Mucosa of rectum (tissue), 2 donors: ENCODE data around the gene SLC7A7.
"Not testable (repeated sequence)": the region's sequence is repeated elsewhere in the genome, so short reads cannot be mapped to it uniquely, and the experiment has no call there.

Source experiments
- H3K27ac ChIP-seq, 2 donors: one replicate each; pipeline ENCODE4 v1.7.0; 2013; ENCODE audit warnings: inconsistent platforms in 2 of 2, low read depth in 2 of 2, low read length in 2 of 2
- H3K27me3 ChIP-seq, 2 donors: one replicate each; pipeline ENCODE4 v1.7.0; 2013; ENCODE audit warnings: low read length in 2 of 2; ENCODE audit not compliant: control insufficient read depth in 2 of 2, insufficient read depth in 2 of 2
- H3K36me3 ChIP-seq, 2 donors: one replicate each; pipeline ENCODE4 v1.7.0; 2013; ENCODE audit warnings: low read length in 2 of 2; ENCODE audit not compliant: control insufficient read depth in 2 of 2, insufficient read depth in 2 of 2
- H3K4me1 ChIP-seq, 2 donors: one replicate each; pipeline ENCODE4 v1.7.0; 2013; ENCODE audit warnings: low read length in 2 of 2, mild to moderate bottlenecking in 1 of 2; ENCODE audit not compliant: control insufficient read depth in 2 of 2, insufficient read depth in 2 of 2
- H3K4me3 ChIP-seq, 2 donors: one replicate each; pipeline ENCODE4 v1.7.0; 2013; ENCODE audit warnings: low read length in 2 of 2
- H3K9ac ChIP-seq, 2 donors: one replicate each; pipeline ENCODE4 v1.7.0; 2013; ENCODE audit warnings: low read length in 2 of 2, low read depth in 1 of 2, mild to moderate bottlenecking in 1 of 2
- H3K9me3 ChIP-seq, 2 donors: one replicate each; pipeline ENCODE4 v1.7.0; 2013; ENCODE audit warnings: low read length in 2 of 2; ENCODE audit not compliant: control insufficient read depth in 2 of 2
- donor health status: healthy.
- donor health status: Normal muscosa, but diverticular disease.

Gene SLC7A7

DNA sequence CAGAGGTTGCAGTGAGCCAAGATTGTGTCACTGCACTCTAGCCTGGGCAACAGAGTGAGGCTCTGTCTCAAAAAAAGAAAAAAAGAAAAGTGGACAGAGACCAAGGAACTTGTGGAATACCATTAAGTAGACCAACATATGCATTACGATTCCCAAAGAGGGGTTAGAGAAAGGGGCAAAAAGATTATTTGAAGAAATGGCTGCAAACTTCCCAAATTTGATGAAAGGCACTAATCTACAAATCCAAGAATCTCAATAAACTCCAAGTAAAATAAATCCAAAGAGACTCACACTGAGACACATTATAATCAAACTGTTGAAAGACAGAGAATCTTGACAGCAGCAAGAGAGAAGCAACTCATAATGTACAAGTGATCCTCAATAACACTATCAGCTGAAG lies 53.5 kb downstream of the SLC7A7 start:
- Histone ChIP-seq H3K9me3 (peaks cover 0 to 2% of the 10 kb centered on the region in 2 donors), H3K4me3 (no peak overlapping the region), H3K27ac (no peak overlapping the region), H3K36me3 (no peaks in the 10 kb centered on the region), H3K4me1 (peaks cover 0 to 2% of the 10 kb centered on the region in 2 donors), H3K27me3 (no peaks in the 10 kb centered on the region), H3K9ac (no peak overlapping the region)

DNA sequence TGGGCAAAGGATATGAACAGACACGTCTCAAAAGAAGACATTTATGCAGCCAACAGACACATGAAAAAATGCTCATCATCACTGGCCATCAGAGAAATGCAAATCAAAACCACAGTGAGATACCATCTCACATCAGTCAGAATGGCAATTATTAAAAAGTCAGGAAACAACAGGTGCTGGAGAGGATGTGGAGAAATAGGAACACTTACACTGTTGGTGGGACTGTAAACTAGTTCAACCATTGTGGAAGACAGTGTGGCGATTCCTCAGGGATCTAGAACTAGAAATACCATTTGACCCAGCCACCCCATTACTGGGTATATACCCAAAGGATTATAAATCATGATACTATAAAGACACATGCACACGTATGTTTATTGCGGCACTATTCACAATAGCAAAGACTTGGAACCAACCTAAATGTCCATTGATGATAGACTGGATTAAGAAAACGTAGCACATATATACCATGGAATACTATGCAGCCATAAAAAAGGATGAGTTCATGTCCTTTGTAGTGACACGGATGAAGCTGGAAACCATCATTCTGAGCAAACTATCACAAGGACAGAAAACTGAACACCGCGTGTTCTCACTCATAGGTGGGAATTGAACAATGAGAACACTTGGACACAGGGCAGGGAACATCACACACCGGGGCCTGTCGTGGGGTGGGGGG lies 57.1 kb downstream of the SLC7A7 start:
- H3K36me3 ChIP-seq, H3K9me3 ChIP-seq, H3K27ac ChIP-seq: not testable (repeated sequence)

GRCh38 chr14:22753586-22753985 lies 61.6 kb downstream of the SLC7A7 start:
- H3K4me3 ChIP-seq = no peak overlapping the region
- H3K27ac ChIP-seq = no peak overlapping the region
- no peaks in the 10 kb centered on the region for H3K4me1 ChIP-seq
- H3K36me3 ChIP-seq = no peaks in the 10 kb centered on the region
- no peaks in the 10 kb centered on the region for H3K9me3 ChIP-seq
- no peaks in the 10 kb centered on the region for H3K27me3 ChIP-seq
- H3K9ac ChIP-seq = no peak overlapping the region

More for the DNA sequence above, 57.1 kb downstream of the SLC7A7 start:
- H3K9ac ChIP-seq, H3K27me3 ChIP-seq, H3K4me1 ChIP-seq, H3K4me3 ChIP-seq: not testable (repeated sequence)

- Histone ChIP-seq H3K36me3 (no peaks in the 10 kb centered on the region), H3K27me3 (no peaks in the 10 kb centered on the region), H3K4me1 (no peaks in the 10 kb centered on the region), H3K9ac (no peak overlapping the region), H3K4me3 (no peak overlapping the region), H3K9me3 (no peaks in the 10 kb centered on the region), H3K27ac (no peak overlapping the region)
These were observed 62.8 kb downstream of the SLC7A7 start for GRCh38 chr14:22752422-22752821.

DNA sequence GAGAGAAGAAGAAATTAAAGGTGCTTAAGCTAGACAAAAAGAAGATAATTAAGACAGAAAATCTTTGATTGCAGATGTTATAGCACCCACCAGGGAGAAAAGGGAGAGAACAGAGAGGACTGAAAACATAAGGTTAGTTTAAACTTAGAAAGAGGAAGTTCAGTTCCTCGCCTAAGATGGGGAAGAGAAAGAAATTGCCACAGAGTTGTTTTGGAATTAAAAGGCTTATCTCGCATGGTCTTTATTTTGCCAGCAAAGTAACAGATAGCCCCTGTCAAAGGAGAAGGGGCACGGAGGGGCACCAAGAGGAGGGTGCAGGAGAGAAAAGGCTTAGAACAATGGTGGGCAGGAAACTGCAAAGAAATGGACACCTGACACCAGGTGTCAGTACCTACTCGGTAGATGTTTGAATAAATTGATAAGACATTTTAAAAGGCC lies 66.6 kb downstream of the SLC7A7 start:
- Histone ChIP-seq H3K9me3 (no peaks in the 10 kb centered on the region), H3K27me3 (no peaks in the 10 kb centered on the region), H3K36me3 (no peaks in the 10 kb centered on the region), H3K4me3 (no peak overlapping the region), H3K4me1 (no peaks in the 10 kb centered on the region), H3K9ac (no peak overlapping the region), H3K27ac (no peak overlapping the region)

- Histone ChIP-seq H3K36me3 (no peaks in the 10 kb centered on the region), H3K27ac (no peak overlapping the region), H3K4me3 (no peak overlapping the region), H3K9ac (no peak overlapping the region), H3K4me1 (no peaks in the 10 kb centered on the region), H3K27me3 (no peaks in the 10 kb centered on the region), H3K9me3 (no peaks in the 10 kb centered on the region)
These were observed 67.0 kb downstream of the SLC7A7 start for GRCh38 chr14:22748206-22748605.

- Histone ChIP-seq H3K36me3 (no peaks in the 10 kb centered on the region), H3K9ac (no peak overlapping the region), H3K4me1 (no peaks in the 10 kb centered on the region), H3K4me3 (no peak overlapping the region), H3K27ac (no peak overlapping the region), H3K27me3 (no peaks in the 10 kb centered on the region), H3K9me3 (no peaks in the 10 kb centered on the region)
These were observed 67.5 kb downstream of the SLC7A7 start for GRCh38 chr14:22747769-22748168.

DNA sequence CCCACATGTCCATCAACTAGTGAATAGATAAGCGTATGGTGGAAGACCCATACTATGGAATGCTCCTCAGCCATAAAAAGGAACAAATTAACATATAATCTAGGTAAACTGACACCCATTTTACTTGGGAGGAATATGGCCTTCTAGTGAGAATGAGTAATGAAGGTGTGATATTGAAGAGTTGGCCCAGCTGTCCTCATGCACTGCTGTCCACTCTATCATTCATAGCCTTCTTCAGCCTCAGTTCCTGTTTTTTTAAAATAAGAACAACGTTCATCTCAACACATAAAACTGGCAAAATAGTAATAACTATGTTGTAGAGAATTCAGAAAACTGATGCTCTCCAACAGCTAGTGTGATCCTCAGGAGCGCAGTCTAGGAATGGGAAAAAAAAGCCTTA lies 75.2 kb downstream of the SLC7A7 start:
- Histone ChIP-seq H3K9ac (no peak overlapping the region), H3K27me3 (no peaks in the 10 kb centered on the region), H3K4me1 (no peaks in the 10 kb centered on the region), H3K27ac (no peak overlapping the region), H3K9me3 (no peaks in the 10 kb centered on the region), H3K36me3 (no peaks in the 10 kb centered on the region), H3K4me3 (no peak overlapping the region)

DNA sequence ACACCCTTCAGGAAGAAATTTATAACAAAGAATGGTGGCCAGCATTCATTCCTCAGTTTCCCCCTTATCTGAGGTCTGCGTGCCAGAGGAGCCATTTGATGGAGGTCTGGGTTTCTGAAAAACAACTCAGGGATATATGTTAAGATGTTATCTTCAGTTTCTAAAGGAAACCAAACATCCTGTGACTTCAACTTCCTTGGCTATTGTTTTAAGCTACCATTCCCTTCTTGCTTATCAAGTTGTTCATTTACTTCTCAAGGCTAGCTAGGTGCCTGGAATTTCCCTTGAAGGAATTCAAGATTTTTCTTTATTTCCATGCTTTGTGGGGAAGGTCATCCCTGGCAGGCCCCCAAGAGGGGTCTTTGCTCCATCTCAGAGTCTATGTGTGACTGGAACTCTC lies 75.8 kb downstream of the SLC7A7 start:
- Histone ChIP-seq H3K9ac (no peak overlapping the region), H3K27ac (no peak overlapping the region), H3K4me3 (no peak overlapping the region), H3K9me3 (no peaks in the 10 kb centered on the region), H3K4me1 (no peaks in the 10 kb centered on the region), H3K27me3 (no peaks in the 10 kb centered on the region), H3K36me3 (no peaks in the 10 kb centered on the region)

GRCh38 chr14:22737052-22737451 lies 78.2 kb downstream of the SLC7A7 start:
- no peak overlapping the region for H3K27ac ChIP-seq
- H3K4me1 ChIP-seq = no peaks in the 10 kb centered on the region
- H3K4me3 ChIP-seq = no peak overlapping the region
- no peak overlapping the region for H3K9ac ChIP-seq
- no peaks in the 10 kb centered on the region for H3K36me3 ChIP-seq
- H3K9me3 ChIP-seq = no peaks in the 10 kb centered on the region
- H3K27me3 ChIP-seq = no peaks in the 10 kb centered on the region

DNA sequence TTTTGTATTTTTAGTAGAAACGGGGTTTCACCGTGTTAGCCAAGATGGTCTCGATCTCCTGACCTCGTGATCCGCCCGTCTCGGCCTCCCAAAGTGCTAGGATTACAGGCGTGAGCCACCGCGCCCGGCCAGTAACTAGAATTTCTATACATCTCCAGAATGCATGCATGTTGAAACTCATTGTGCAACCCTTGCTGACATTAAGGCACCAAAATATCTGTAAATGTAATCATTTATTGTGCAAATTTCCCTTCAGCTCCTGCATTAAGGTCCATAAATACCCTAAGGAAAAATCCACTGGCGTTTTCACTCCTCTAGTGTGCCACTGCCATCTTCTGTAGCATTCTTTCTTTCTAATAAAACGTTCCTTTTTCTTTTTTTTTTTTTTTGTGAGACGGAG lies 78.9 kb downstream of the SLC7A7 start:
- H3K4me1 ChIP-seq, H3K27me3 ChIP-seq, H3K27ac ChIP-seq, H3K36me3 ChIP-seq, H3K9ac ChIP-seq, H3K9me3 ChIP-seq, H3K4me3 ChIP-seq: not testable (repeated sequence)
